Measurements from ENCODE around the gene RNF224.

DNA sequence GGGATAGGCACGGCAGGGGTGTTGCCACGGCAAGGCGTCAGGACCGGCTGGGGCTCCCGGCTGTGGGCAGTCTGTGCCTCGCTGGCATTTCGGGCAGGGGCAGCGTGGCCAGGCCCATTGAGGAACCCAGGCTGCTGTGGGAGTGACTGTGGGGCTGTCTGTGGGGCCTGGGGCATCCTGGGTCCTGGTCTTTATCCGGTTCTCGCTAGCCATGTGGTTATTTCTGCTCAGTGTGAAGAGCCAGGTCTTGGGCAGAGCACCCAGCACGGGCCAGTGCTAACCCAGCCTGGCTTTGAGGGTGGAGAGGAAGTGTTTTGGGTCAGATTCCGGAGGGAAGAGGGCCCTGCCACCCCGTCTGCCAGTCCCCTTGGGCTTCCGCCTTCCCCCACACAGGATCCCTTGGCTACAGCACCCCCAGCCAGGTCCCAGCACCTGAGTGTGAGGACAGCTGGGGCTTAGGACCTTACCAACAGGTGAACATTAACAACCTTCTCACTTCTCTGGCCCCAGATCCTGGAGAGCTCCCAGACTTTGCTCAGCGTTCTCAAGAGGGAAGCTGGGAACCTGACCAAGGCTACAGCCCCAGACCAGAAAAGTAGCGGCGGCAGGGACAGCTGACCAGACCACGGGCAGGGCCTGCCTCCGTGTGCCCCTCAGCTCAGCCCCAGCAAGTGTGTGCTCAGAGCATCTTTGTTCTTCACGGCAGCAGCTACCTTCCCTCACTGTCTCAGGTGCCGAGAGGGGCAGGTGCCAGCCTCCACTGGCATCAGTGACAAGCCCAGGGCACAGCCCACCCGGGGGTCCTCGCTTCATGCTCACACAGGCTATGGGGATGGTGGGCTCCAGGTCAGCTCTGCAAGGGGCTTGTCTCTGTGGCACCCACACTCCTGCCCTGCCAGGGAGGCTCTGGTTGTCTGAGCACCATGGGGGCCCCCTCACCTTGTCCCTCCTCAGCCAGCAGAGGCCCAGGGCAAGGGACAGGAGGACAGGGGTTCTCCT is 37.7 kb upstream of the RNF224 start:
- TF ChIP-seq, protein P1, sequence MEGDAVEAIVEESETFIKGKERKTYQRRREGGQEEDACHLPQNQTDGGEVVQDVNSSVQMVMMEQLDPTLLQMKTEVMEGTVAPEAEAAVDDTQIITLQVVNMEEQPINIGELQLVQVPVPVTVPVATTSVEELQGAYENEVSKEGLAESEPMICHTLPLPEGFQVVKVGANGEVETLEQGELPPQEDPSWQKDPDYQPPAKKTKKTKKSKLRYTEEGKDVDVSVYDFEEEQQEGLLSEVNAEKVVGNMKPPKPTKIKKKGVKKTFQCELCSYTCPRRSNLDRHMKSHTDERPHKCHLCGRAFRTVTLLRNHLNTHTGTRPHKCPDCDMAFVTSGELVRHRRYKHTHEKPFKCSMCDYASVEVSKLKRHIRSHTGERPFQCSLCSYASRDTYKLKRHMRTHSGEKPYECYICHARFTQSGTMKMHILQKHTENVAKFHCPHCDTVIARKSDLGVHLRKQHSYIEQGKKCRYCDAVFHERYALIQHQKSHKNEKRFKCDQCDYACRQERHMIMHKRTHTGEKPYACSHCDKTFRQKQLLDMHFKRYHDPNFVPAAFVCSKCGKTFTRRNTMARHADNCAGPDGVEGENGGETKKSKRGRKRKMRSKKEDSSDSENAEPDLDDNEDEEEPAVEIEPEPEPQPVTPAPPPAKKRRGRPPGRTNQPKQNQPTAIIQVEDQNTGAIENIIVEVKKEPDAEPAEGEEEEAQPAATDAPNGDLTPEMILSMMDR (IDR thresholded peaks at IDR 0.05) = no peak
- TF ChIP-seq ZFX (IDR thresholded peaks at IDR 0.05; ENCODE audit: borderline replicate concordance) = no peak

Data from 22Rv1 (cell line).